Spleen (tissue), 7 donors: ENCODE results near the gene CLDN20.

ENCODE experiments used
- POLR2A ChIP-seq, 3 donors: fragments of 450-650 bp; IDR thresholded peaks; one replicate each; pipeline ENCODE4 v1.5.1; 2017; ENCODE audit warnings: antibody characterized with exemption in 3 of 3, mild to moderate bottlenecking in 1 of 3
- TF ChIP-seq, protein P1 (sequence below), 11 experiments: fragments of 200-600 bp in 7 of 11; fragments of 450-650 bp in 4 of 11; sonication (generic) in 4 of 11; IDR thresholded peaks in 8 of 11; conservative IDR thresholded peaks in 3 of 11; 1 replicate in 7 of 11; 2 replicates in 4 of 11; pipeline versions ENCODE4 v1.4.0 to v1.8.0; 2016 to 2021; ENCODE audit warnings: antibody characterized with exemption in 11 of 11, inconsistent platforms in 4 of 11, mild to moderate bottlenecking in 1 of 11
- donor health status: DM: no; HTN: no; CAD: no; lungs with moderate emphysema.
- donor health status: DM: no; HTN: no; CAD: no.
- donor health status: DM: no; HTN: no; CAD: no.

DNA sequence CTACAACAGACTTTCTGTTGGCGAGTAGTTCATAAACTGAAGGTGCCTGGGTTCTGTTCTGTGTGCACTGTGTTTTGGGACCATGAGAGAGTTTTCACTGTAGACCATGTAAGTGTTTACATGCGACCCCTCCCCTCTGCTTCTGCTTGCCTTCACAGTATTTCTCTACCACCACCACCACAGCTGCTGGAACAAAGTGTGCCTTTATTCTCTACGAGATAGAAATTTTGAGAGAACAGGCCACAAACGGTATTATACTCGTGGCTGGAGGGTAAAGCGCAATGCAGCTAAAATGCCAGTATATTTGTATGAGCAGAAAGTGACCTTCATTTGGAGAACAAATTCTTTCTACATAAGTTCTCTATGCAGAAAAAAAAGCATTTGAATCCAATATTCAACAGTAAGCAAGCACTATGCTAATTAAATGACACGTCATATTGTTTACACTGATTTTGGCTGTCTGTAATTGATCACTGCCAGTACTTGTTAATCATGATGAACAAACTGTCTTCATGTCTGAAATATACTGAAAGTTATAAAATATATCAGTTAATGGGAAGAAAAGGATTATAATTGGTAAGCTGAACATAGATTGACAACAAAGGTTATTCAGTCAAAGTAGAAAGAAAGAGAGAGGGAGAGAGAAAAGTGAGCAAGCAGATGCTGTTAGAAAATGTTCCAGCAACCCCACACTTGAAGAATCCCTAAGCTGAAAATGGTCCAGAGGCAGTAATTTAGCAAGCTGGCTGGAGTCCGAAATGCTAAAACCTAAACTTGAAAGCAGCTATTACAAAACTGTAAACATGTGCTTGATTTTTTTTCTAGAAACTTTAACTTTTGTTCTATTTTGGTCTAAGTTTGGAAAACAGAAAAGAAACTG lies 8.8 kb downstream of the CLDN20 start:
- TF ChIP-seq, protein P1, sequence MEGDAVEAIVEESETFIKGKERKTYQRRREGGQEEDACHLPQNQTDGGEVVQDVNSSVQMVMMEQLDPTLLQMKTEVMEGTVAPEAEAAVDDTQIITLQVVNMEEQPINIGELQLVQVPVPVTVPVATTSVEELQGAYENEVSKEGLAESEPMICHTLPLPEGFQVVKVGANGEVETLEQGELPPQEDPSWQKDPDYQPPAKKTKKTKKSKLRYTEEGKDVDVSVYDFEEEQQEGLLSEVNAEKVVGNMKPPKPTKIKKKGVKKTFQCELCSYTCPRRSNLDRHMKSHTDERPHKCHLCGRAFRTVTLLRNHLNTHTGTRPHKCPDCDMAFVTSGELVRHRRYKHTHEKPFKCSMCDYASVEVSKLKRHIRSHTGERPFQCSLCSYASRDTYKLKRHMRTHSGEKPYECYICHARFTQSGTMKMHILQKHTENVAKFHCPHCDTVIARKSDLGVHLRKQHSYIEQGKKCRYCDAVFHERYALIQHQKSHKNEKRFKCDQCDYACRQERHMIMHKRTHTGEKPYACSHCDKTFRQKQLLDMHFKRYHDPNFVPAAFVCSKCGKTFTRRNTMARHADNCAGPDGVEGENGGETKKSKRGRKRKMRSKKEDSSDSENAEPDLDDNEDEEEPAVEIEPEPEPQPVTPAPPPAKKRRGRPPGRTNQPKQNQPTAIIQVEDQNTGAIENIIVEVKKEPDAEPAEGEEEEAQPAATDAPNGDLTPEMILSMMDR (IDR thresholded peaks at IDR 0.05 in 8 of 11, conservative IDR thresholded peaks at IDR 0.05 in 3 of 11), result no peak
- no peak for TF ChIP-seq POLR2A (IDR thresholded peaks at IDR 0.05)
